T-helper 17 cell (primary cell): ENCODE data around the gene SHISAL1. TPM values are rescaled to one million over a fixed set of nuclear protein-coding genes. Genes with fewer than 3 reads are reported as not detected.
"Not testable (repeated sequence)": the region's sequence is repeated elsewhere in the genome, so short reads cannot be mapped to it uniquely, and the experiment has no call there.

Experiments
- ATAC-seq: fragments of 150-1000 bp; cut with Tn5 transposase; 2 replicates; pipeline ENCODE4 v1.10.0; 2021; ENCODE audit warnings: mild to moderate bottlenecking, moderate library complexity
- DNase-seq, 3 donors: peaks; one replicate each; pipeline versions ENCODE4 v3.0.0 to v3.0.0-alpha.2; 2020 to 2021
- H3K9me3 ChIP-seq: one replicate; pipeline ENCODE4 v1.7.0; 2013; ENCODE audit warnings: low read length, mild to moderate bottlenecking; ENCODE audit not compliant: control insufficient read depth, poor library complexity, severe bottlenecking
- H3K27ac Mint-ChIP-seq: one replicate; pipeline ENCODE4 v1.8.0; 2022; ENCODE audit warnings: mild to moderate bottlenecking, moderate library complexity, mixed read lengths
- H3K27me3 Mint-ChIP-seq: one replicate; pipeline ENCODE4 v1.8.0; 2022; ENCODE audit warnings: mixed read lengths
- H3K36me3 Mint-ChIP-seq: one replicate; pipeline ENCODE4 v1.8.0; 2022; ENCODE audit warnings: low read depth, mixed read lengths
- H3K4me1 Mint-ChIP-seq: one replicate; pipeline ENCODE4 v1.8.0; 2022; ENCODE audit warnings: mild to moderate bottlenecking, mixed read lengths
- H3K4me3 Mint-ChIP-seq: one replicate; pipeline ENCODE4 v1.8.0; 2022; ENCODE audit warnings: mild to moderate bottlenecking, moderate library complexity, mixed read lengths
- total RNA-seq, 4 donors: library from RNA in 2 of 4; stranded (reverse) in 2 of 4; gene quantifications; one replicate each; pipeline ENCODE4 v1.2.3 and lab custom pipeline; 2022 to 2026

SHISAL1 gene
- total RNA-seq, 2 donors from 2014 or later: not detected

DNA sequence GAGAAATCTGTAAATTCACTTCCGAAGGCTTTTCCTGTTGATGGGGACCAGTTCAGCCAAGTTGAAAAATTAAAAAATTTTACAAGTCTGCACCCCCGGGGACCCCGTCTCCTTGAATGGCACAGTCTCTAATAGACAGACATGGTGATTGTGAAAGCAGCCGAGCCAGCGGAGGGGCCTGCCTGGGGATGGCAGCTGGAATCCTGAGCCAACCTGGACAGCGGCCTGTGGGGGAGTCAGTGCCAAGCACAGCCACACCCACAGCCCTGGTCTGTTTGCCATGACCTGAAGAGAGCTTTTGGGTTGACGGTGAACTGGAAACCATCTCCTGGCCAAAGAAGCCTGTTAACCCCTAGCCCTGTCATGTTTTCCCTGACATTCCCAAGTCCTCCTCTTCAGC lies 67.3 kb downstream of the SHISAL1 start:
- peaks cover 2% of the 10 kb centered on the region for H3K4me1 Mint-ChIP-seq
- peaks cover 51% of the 10 kb centered on the region for H3K27me3 Mint-ChIP-seq
- peaks cover 2% of the 10 kb centered on the region for H3K36me3 Mint-ChIP-seq
- H3K9me3 ChIP-seq: no peaks in the 10 kb centered on the region
- no peak overlapping the region for H3K4me3 Mint-ChIP-seq
- ATAC-seq (no peak), DNase-seq (no peak)
- H3K27ac Mint-ChIP-seq: no peak overlapping the region

DNA sequence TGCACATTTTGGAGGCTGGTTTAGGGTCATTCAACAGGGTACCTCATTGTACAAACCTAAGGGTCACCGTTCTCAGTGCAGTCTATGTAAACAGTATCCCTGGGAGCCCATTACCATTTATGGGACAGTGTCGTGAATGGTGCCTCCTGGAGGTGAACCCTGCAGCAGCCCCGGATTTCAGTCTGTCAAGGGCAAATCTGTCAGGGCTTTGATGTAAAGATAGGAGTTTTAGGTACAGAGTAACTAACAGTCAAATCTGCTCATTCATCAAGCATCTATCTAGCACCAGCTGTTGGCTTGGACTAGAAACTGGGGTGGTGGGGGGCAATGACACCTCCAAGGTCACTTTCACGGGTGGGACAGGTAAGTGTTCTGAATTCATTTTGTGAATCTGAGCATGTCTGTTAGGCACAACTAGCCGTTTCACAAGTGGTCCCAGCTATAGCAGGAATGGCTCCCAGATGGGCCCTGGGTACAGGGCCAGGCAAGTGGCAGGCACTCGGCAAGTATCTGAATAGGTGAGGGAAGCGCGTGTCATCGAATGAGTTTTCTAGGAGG lies 68.4 kb downstream of the SHISAL1 start:
- no peak overlapping the region for H3K4me3 Mint-ChIP-seq

DNA sequence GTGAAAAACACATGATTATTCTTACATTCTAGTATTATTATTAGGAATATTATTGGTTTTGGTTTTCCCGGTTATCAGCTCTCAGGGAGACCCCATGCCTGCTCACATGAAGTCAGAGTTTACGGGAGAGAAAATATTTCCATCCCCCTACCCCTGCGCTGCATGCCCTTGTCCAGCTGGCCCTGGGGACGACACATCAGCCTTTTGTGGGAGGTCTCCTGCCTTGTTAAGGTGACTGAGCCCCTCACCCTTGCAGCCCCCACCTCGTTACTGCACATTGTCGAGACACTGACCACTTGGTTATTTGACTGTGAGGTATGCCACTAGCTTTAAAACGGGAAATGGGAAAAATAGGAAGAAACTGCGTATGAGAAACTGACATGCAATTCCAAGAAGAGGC lies 69.0 kb downstream of the SHISAL1 start:
- Mint-ChIP-seq H3K36me3 (peaks cover 2% of the 10 kb centered on the region), H3K4me3 (no peak overlapping the region), H3K27ac (no peak overlapping the region), H3K27me3 (peaks cover 51% of the 10 kb centered on the region), H3K4me1 (peaks cover 2% of the 10 kb centered on the region)
- H3K9me3 ChIP-seq: no peaks in the 10 kb centered on the region
- DNase-seq: no peak
- no peak for ATAC-seq

More for the DNA sequence above, 68.4 kb downstream of the SHISAL1 start:
- Mint-ChIP-seq H3K36me3 (peaks cover 2% of the 10 kb centered on the region), H3K27ac (no peak overlapping the region), H3K27me3 (peaks cover 51% of the 10 kb centered on the region), H3K4me1 (peaks cover 2% of the 10 kb centered on the region)
- DNase-seq (no peak), ATAC-seq (no peak)
- H3K9me3 ChIP-seq: no peaks in the 10 kb centered on the region

DNA sequence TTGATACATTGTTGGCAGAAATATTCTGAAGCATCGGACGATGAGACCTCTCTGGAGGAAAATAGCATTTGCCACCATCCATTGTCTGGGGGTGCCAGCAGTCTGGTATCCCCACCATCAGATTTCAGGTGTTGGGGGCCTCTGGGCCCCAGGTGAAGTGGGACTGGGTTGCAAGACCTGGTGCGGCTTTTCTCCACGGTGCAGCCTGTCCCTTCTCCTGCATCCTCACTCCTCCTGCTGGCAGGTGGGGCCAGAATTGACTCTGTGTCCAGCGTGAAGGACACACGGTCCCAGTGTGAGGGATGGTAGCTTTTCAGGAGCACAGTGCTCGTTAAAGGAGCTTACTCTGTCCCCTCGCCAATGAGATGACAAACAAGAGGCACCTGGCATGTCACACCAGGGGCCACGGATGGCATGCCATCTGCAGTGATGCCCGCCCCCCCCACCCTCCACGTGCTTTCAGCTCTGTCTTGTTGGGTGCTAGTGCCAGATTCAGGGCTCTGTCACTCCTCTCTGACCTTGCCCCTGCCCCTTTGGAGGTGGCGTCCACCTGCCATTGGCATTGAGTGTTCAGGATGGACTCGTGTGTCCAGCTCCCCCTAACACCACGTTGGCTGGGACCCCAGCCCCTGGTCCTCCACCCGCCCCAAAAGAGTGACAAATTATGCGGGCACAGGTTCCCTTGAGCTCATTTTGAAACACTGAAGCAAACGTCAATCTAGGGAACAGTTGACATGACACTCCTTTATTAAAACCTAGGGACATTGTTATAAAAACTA lies 69.6 kb downstream of the SHISAL1 start:
- Mint-ChIP-seq H3K36me3 (peaks cover 2% of the 10 kb centered on the region), H3K27ac (no peak overlapping the region), H3K27me3 (peaks cover 49% of the 10 kb centered on the region), H3K4me3 (no peak overlapping the region), H3K4me1 (peaks cover 2% of the 10 kb centered on the region)
- ATAC-seq: no peak
- no peaks in the 10 kb centered on the region for H3K9me3 ChIP-seq
- no peak for DNase-seq

DNA sequence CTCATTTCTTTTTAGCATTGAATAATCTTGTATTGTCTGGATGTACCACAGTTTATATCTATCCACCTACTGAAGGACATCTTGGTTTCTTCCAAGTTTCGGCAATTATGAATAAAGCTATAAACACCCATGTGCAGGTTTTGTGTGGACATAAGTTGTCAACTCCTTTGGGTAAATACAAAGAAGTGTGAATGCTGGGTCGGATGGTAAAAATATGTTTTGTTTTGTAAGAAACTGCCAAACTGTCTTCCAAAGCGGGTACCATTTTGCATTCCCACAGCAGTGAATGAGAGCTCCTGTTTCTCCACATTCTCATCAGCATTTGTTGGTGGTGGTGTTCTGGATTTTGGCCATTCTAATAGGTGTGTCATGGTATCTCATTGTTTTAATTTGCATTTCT lies 71.6 kb downstream of the SHISAL1 start:
- ATAC-seq, H3K27ac Mint-ChIP-seq, H3K9me3 ChIP-seq, H3K36me3 Mint-ChIP-seq, H3K4me3 Mint-ChIP-seq, H3K4me1 Mint-ChIP-seq, DNase-seq: not testable (repeated sequence)
- H3K27me3 Mint-ChIP-seq: peaks cover 56% of the 10 kb centered on the region

DNA sequence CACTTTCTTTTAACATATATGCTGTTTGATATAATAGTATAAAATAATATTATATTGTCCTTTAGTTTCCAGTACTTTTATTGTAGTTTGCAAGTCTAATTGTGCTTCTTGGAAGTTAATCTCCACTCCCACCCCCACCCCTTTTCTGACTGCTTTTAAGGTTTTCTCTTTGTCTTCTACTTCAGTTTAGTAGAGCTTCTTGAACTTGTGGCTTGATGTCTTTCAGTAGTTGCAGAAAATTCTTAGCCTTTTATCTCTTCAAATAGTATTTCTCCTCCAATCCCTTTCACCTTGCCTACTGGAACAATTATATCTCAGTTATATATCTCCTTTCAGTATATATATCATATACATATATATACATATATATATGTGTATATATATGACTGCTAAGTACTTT lies 75.5 kb downstream of the SHISAL1 start:
- H3K9me3 ChIP-seq: no peaks in the 10 kb centered on the region
- Mint-ChIP-seq H3K27me3 (peaks cover 25% of the 10 kb centered on the region), H3K4me3 (no peak overlapping the region), H3K36me3 (peaks cover 2% of the 10 kb centered on the region), H3K4me1 (no peaks in the 10 kb centered on the region), H3K27ac (no peak overlapping the region)
- ATAC-seq (no peak), DNase-seq (no peak)

DNA sequence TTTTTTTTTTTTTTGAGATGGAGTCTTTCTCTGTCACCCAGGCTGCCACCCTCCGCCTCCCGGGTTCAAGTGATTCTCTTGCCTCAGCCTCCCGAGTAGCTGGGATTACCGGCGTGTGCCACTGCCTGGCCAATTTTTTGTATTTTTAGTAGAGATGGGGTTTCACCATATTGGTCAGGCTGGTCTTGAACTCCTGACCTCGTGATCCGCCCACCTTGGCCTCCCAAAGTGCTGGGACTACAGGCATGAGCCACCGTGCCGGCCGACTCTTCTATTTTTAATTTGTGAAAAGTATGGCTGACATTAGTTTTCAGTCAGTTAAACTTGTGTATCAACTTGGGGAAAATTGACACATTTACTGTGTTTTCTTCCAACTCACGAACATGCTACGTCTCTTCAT lies 78.4 kb downstream of the SHISAL1 start:
- H3K4me3 Mint-ChIP-seq, ATAC-seq, H3K9me3 ChIP-seq, H3K27ac Mint-ChIP-seq, DNase-seq, H3K36me3 Mint-ChIP-seq, H3K4me1 Mint-ChIP-seq: not testable (repeated sequence)
- H3K27me3 Mint-ChIP-seq: peaks cover 11% of the 10 kb centered on the region

DNA sequence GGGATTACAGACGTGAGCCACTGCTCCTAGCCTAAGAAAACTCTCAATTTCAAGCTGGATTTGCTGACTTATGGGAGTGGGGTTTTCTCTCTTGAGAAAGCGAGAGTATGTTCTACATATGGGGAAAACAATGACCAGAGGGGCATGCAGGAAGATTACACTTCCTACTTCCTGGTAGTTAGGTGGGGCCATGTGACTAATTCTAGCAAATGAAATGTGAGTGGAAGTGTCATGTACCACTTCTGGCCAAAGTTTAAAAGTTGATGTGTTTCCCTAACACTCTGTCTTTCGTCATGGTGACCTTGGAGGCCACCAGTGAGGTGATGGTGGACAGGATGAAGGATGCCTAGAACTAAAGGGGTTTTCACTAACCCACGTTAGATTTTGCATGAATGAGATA lies 81.5 kb downstream of the SHISAL1 start:
- Mint-ChIP-seq H3K27me3 (peaks cover 3% of the 10 kb centered on the region), H3K36me3 (no peaks in the 10 kb centered on the region), H3K4me1 (no peaks in the 10 kb centered on the region), H3K27ac (no peak overlapping the region), H3K4me3 (no peak overlapping the region)
- H3K9me3 ChIP-seq: peaks cover 3% of the 10 kb centered on the region
- no peak for ATAC-seq
- no peak for DNase-seq

DNA sequence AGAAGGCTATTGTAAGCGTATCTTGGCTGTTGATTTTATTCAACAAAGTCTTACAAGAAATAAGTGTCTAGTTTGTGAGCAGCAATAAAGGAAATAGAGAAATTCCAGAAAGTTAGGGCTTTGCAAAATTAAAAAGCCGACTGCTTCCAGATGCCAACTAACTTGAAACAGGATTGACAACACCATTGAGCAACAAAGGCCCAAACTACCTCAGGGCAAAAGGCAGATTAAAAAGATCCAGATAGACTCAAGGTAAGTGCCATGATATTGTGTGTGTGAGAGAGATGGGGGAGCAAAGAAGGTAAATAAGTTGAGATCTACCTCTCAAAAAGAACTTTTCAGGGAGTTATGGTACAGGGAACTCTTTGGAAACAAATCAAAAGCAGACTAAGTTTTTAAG lies 82.9 kb downstream of the SHISAL1 start:
- peaks cover 3% of the 10 kb centered on the region for H3K9me3 ChIP-seq
- DNase-seq (no peak), ATAC-seq (no peak)
- Mint-ChIP-seq H3K4me3 (no peak overlapping the region), H3K27me3 (peaks cover 17% of the 10 kb centered on the region), H3K4me1 (no peaks in the 10 kb centered on the region), H3K27ac (no peak overlapping the region), H3K36me3 (no peaks in the 10 kb centered on the region)

DNA sequence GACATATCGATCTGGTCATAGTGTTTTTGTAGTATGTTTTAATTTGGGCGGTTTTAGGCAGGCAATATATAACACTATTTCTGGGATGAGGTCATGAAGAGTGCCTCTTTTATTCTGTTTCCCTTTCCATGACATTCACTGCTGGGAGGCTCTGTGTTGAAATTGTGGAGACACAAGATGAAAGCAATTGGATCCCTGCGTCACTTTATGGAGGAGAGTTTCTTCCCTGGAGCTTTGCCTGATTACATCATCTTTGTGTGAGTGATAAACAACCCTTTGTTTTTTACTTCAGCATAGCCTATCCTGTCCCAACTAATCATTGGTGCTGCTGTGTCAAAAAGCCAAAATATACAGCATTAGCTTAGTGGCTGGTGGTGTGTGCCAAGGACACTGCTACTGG lies 83.4 kb downstream of the SHISAL1 start:
- peaks cover 3% of the 10 kb centered on the region for H3K9me3 ChIP-seq
- DNase-seq: no peak
- ATAC-seq: no peak
- no peak overlapping the region for H3K4me3 Mint-ChIP-seq
- peaks cover 18% of the 10 kb centered on the region for H3K27me3 Mint-ChIP-seq
- no peaks in the 10 kb centered on the region for H3K36me3 Mint-ChIP-seq
- no peak overlapping the region for H3K27ac Mint-ChIP-seq
- no peaks in the 10 kb centered on the region for H3K4me1 Mint-ChIP-seq

DNA sequence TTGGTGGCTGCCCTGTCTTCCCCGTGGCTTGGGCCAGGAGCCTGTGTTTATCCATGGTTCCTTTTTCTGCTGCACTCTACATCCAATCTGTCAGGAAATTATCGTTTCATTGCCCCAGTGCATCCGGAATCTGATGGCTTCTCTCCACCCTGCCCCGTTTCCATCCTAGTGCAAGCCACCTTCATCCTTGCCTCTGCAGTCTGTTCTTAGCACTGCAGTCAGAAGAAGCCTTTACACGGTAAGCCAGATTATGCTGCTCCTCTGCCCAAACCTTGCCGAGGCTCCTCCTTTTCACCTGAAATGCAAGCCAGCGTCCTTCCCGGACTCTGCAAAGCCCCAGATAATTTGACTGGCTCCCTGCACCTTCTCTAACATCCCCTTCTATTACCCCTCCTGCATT lies 86.9 kb downstream of the SHISAL1 start:
- H3K9me3 ChIP-seq: peaks cover 3% of the 10 kb centered on the region
- no peak for ATAC-seq
- H3K4me3 Mint-ChIP-seq: no peak overlapping the region
- no peak overlapping the region for H3K27ac Mint-ChIP-seq
- DNase-seq: no peak
- H3K36me3 Mint-ChIP-seq: no peaks in the 10 kb centered on the region
- H3K4me1 Mint-ChIP-seq: peaks cover 6% of the 10 kb centered on the region
- H3K27me3 Mint-ChIP-seq: peaks cover 35% of the 10 kb centered on the region

DNA sequence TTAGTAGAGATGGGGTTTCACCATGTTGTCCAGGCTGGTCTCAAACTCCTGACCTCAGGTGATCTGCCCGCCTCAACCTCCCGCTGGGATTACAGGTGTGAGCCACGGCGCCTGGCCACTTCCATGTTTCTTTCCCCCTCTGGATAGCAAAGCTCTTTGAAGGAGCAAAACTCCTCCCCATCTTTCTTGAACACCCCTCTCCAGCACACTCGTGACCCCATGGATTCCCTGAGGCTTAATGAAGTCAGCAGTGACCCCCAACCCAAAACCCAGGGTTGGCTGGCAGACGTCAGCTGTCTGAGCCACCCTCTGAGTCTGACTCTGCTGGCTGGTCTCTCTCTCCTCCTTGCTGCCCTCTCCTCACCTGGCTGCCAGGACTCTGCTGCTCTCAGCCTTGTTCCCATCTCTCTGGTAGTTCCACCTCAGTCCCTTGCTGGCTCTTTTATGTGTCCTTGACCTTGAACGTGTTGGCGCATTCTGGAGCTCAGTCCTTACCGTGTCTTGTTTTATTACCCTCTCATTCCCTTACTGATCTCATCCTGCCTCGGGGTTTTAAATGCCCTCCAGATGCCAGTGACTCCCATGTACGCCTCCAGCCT lies 87.6 kb downstream of the SHISAL1 start:
- Mint-ChIP-seq H3K27me3 (peaks cover 35% of the 10 kb centered on the region), H3K4me1 (peaks cover 6% of the 10 kb centered on the region), H3K27ac (no peak overlapping the region), H3K36me3 (no peaks in the 10 kb centered on the region), H3K4me3 (no peak overlapping the region)
- no peak for ATAC-seq
- DNase-seq: no peak
- peaks cover 3% of the 10 kb centered on the region for H3K9me3 ChIP-seq

DNA sequence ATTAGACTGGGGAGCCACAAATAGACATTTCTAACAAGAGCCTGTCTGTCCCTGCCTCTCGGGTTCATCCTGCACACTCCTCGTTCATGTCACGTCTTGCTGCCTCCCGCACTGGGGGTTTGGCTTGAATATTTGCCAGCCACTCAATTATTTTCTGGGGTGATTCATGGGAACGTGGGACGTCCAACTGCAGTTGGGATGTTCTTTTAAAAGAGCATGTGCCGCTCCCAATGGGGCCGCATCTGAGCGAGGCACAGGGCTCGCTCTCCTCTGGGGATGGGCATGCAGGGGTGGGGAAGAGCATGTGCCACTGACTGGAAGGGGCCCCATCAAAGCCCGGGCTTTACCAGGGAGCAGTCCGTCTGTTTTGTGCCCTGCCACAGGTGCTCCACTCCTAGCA lies 88.6 kb downstream of the SHISAL1 start:
- Mint-ChIP-seq H3K27me3 (peaks cover 35% of the 10 kb centered on the region), H3K4me3 (no peak overlapping the region), H3K4me1 (peaks cover 6% of the 10 kb centered on the region), H3K27ac (no peak overlapping the region), H3K36me3 (no peaks in the 10 kb centered on the region)
- DNase-seq (no peak), ATAC-seq (no peak)
- no peaks in the 10 kb centered on the region for H3K9me3 ChIP-seq
